Measurements from ENCODE around the gene PPP2R5E.

- no peak for TF ChIP-seq POLR2A (IDR thresholded peaks at IDR 0.05)
- no peak for TF ChIP-seq CTCF (IDR thresholded peaks at IDR 0.05)
These were observed 74.9 kb downstream of the PPP2R5E start for GRCh38 chr14:63468294-63468693.
